IMR-90 (cell line): ENCODE results near the gene MARK4. TPM values are rescaled to one million over a fixed set of nuclear protein-coding genes. Genes with fewer than 3 reads are reported as not detected.

ENCODE experiments used
- ATAC-seq: fragments of 200-7000 bp; cut with Tn5 transposase; 2 replicates; pipeline ENCODE4 v1.9.1; 2020; ENCODE audit warnings: low read depth, mild to moderate bottlenecking, moderate library complexity
- BruUV-seq: library from RNA; stranded (reverse); fragments of 400-500 nt; replicated peaks from 2 replicates; lab custom pipeline; 2021; lab: Mats Ljungman, UMichigan
- CTCF ChIA-PET: fragments of 300-600 bp; formaldehyde crosslinking; extraction: SDS; loops from one replicate; lab custom pipeline; 2021; ENCODE audit warnings: antibody characterized with exemption; lab: Yijun Ruan, JAX
- POLR2A ChIA-PET: fragments of 300-600 bp; sonication (Branson Sonifier 250); formaldehyde crosslinking; loops from one replicate; lab custom pipeline; 2022; ENCODE audit warnings: antibody characterized with exemption; ENCODE audit not compliant: unreplicated experiment; lab: Charles Lee
- DNase-seq: peaks from one replicate; pipeline ENCODE4 v3.0.0; 2013
- H2AFZ ChIP-seq: replicated peaks from 2 replicates; pipeline ENCODE3; 2013; ENCODE audit warnings: low read length, mild to moderate bottlenecking; ENCODE audit not compliant: poor library complexity
- H2AK5ac ChIP-seq: 2 replicates; pipeline ENCODE4 v1.6.1; 2013; ENCODE audit warnings: low read depth, low read length, inconsistent platforms
- H2AK9ac ChIP-seq: replicated peaks from 2 replicates; pipeline ENCODE3; 2013; ENCODE audit warnings: mild to moderate bottlenecking, low read depth, low read length, moderate library complexity; ENCODE audit not compliant: poor library complexity
- H2BK120ac ChIP-seq: 2 replicates; pipeline ENCODE4 v1.6.1; 2013; ENCODE audit warnings: low read depth, low read length, inconsistent platforms
- H2BK15ac ChIP-seq: 3 replicates; pipeline ENCODE4 v1.6.1; 2013; ENCODE audit warnings: low read depth, low read length, inconsistent platforms
- H2BK20ac ChIP-seq: 2 replicates; pipeline ENCODE4 v1.6.1; 2013; ENCODE audit warnings: low read depth, mild to moderate bottlenecking, inconsistent platforms, low read length, moderate library complexity
- H2BK5ac ChIP-seq: 2 replicates; pipeline ENCODE4 v1.6.1; 2013; ENCODE audit warnings: mild to moderate bottlenecking, low read depth, low read length, inconsistent platforms; ENCODE audit not compliant: poor library complexity, severe bottlenecking
- H3K14ac ChIP-seq: replicated peaks from 2 replicates; pipeline ENCODE4 v1.6.1; 2013; ENCODE audit warnings: low read depth, low read length, inconsistent platforms
- H3K18ac ChIP-seq: 2 replicates; pipeline ENCODE4 v1.6.1; 2013; ENCODE audit warnings: low read depth, low read length, control low read depth
- H3K23ac ChIP-seq: 2 replicates; pipeline ENCODE4 v1.6.1; 2013; ENCODE audit warnings: low read depth, low read length, inconsistent platforms
- H3K27ac ChIP-seq: 2 replicates; pipeline ENCODE4 v1.5.1; 2013; ENCODE audit warnings: mild to moderate bottlenecking, control low read depth, low read length; ENCODE audit not compliant: insufficient read depth
- H3K27me3 ChIP-seq: 2 replicates; pipeline ENCODE4 v1.6.1; 2013; ENCODE audit warnings: low read length; ENCODE audit not compliant: control insufficient read depth, insufficient read depth
- H3K36me3 ChIP-seq: 2 replicates; pipeline ENCODE4 v1.6.1; 2013; ENCODE audit warnings: low read length, mixed read lengths; ENCODE audit not compliant: control insufficient read depth, insufficient read depth
- H3K4ac ChIP-seq: 2 replicates; pipeline ENCODE4 v1.6.1; 2013; ENCODE audit warnings: low read depth, low read length, inconsistent platforms
- H3K4me1 ChIP-seq: 2 replicates; pipeline ENCODE4 v1.6.1; 2013; ENCODE audit warnings: low read length, mixed read lengths; ENCODE audit not compliant: control insufficient read depth, insufficient read depth
- H3K4me2 ChIP-seq: 2 replicates; pipeline ENCODE4 v1.6.1; 2013; ENCODE audit warnings: low read depth, mild to moderate bottlenecking, control low read depth, low read length, moderate library complexity
- H3K4me3 ChIP-seq: 2 replicates; pipeline ENCODE4 v1.5.1; 2013; ENCODE audit warnings: low read depth, mild to moderate bottlenecking, control low read depth, low read length, moderate library complexity; ENCODE audit not compliant: insufficient read depth
- H3K56ac ChIP-seq: 2 replicates; pipeline ENCODE4 v1.6.1; 2013; ENCODE audit warnings: low read length, inconsistent platforms; ENCODE audit not compliant: insufficient read depth; ENCODE audit errors: extremely low read depth
- H3K79me1 ChIP-seq, 2 experiments: 2 replicates each; pipeline ENCODE4 v1.6.1; 2013; ENCODE audit warnings: low read length in 2 of 2, inconsistent platforms in 1 of 2, low read depth in 1 of 2
- H3K9ac ChIP-seq: 2 replicates; pipeline ENCODE4 v1.6.1; 2013; ENCODE audit warnings: low read depth, low read length, control low read depth
- H3K9me1 ChIP-seq: 2 replicates; pipeline ENCODE4 v1.6.1; 2013; ENCODE audit warnings: low read length, inconsistent platforms; ENCODE audit not compliant: insufficient read depth
- H3K9me3 ChIP-seq: 2 replicates; pipeline ENCODE4 v1.6.1; 2013; ENCODE audit warnings: low read length; ENCODE audit not compliant: control insufficient read depth, insufficient read depth
- H4K20me1 ChIP-seq: 2 replicates; pipeline ENCODE4 v1.6.1; 2013; ENCODE audit warnings: low read length, inconsistent platforms; ENCODE audit not compliant: insufficient read depth
- H4K5ac ChIP-seq: 2 replicates; pipeline ENCODE4 v1.6.1; 2013; ENCODE audit warnings: mild to moderate bottlenecking, low read depth, low read length, control low read depth
- H4K8ac ChIP-seq, 2 experiments: 2 replicates each; pipeline ENCODE4 v1.6.1; 2013; ENCODE audit warnings: low read depth in 2 of 2, low read length in 2 of 2, control low read depth in 1 of 2, inconsistent platforms in 1 of 2
- H4K91ac ChIP-seq: 2 replicates; pipeline ENCODE4 v1.6.1; 2013; ENCODE audit warnings: low read depth, low read length, inconsistent platforms; ENCODE audit not compliant: insufficient read depth
- BHLHE40 ChIP-seq: fragments of 150-350 bp; IDR thresholded peaks from 2 replicates; pipeline ENCODE4 v1.6.1; 2016; ENCODE audit warnings: mild to moderate bottlenecking, low read depth, low read length
- CHD1 ChIP-seq: IDR thresholded peaks from 2 replicates; pipeline ENCODE4 v1.6.1; 2012; ENCODE audit warnings: low read depth, low read length, improper control_type of control experiment
- MAZ ChIP-seq: IDR thresholded peaks from 2 replicates; pipeline ENCODE4 v1.6.1; 2012; ENCODE audit warnings: low read depth, mild to moderate bottlenecking, low read length, improper control_type of control experiment, moderate library complexity, borderline replicate concordance
- POLR2A ChIP-seq: IDR thresholded peaks from 2 replicates; pipeline ENCODE4 v1.6.1; 2012; ENCODE audit warnings: mild to moderate bottlenecking, low read depth, low read length
- WGBS, 2 experiments: methylation state at CpG; one replicate each; pipeline versions ENCODE4 v1.1.5 to v1.1.7; 2013; ENCODE audit warnings: missing lambda C conversion rate in 2 of 2; ENCODE audit not compliant: insufficient read length in 1 of 2; ENCODE audit errors: extremely low coverage in 2 of 2; 5-methylcytosine and 5-hydroxymethylcytosine counted together
- dilution Hi-C: fragments of 300-500 bp; cut with HindIII; formaldehyde crosslinking; loops from one replicate; pipeline ENCODE4 v1.14.3; 2018; ENCODE audit warnings: low sequenced_read_pairs; ENCODE audit not compliant: unreplicated experiment
- in situ Hi-C: fragments of 300-500 bp; cut with MboI; formaldehyde crosslinking; loops from 3 replicates; pipeline ENCODE4 v1.14.3; 2019; ENCODE audit warnings: low sequenced_read_pairs, inconsistent platforms, mixed read lengths
- intact Hi-C: fragments of 100-400 bp; cut with micrococcal nuclease; formaldehyde crosslinking; loops from 2 replicates; pipeline ENCODE4 v1.10.0; 2022
- polyA plus RNA-seq, 3 experiments: library from polyadenylated mRNA; depleted of rRNA; stranded (reverse); fragments of >200 nt; gene quantifications; 2 replicates each; pipeline ENCODE4 v1.2.3, GENCODE V29; 2012; ENCODE audit warnings: low replicate concordance in 1 of 3
- total RNA-seq: library from RNA; depleted of rRNA; stranded (reverse); fragments of >200 nt; gene quantifications from 2 replicates; pipeline ENCODE4 v1.2.3, GENCODE V29; 2012
- TF ChIP-seq, protein P1 (sequence below): fragments of 150-350 bp; IDR thresholded peaks from 2 replicates; pipeline ENCODE4 v1.6.1; 2017; ENCODE audit warnings: mild to moderate bottlenecking, antibody characterized with exemption, low read length, low read depth
- TF ChIP-seq, protein P2 (sequence below): conservative IDR thresholded peaks from 2 replicates; pipeline ENCODE4 v1.5.1; 2012; ENCODE audit warnings: mild to moderate bottlenecking, low read depth, low read length, improper control_type of control experiment

The MARK4 gene
- total and polyA plus RNA-seq, 2 of the 4 experiments (the other 2 are of a cell fraction), result 11.3 to 20.7 TPM

DNA sequence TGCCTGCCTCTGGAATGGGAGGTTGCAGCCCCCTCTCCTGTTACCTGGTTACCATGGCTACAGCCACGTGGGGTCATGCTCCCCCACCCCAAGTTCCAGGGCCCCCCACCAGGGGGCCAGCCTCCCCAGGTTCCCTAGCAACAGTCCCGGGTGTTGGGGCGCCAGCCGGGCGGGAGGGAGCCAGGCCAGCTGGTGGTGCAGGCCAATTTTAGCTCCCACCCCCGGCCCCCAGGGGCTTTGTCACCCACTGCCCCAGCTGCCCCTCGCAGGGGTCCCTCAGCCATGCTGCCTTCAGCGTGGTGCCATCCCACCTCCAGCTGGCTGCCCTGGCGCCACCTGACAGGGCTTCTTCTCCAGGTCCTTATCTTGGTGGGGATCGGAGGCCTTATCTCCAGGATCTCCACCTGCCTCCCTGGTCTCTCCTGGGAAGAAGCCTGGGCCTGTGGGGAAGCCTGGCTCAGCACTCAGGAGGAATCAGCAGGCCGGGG is 3.0 kb downstream of the MARK4 start:
- Histone ChIP-seq H2AK5ac (no peak overlapping the region), H3K23ac (no peak overlapping the region), H3K4me1 (peaks cover 18% of the 10 kb centered on the region), H2BK120ac (no peak overlapping the region), H2AK9ac (no peak overlapping the region), H3K9me1 (peaks cover 6% of the 10 kb centered on the region; the same call in 1 of the 2 replicates), H4K91ac (no peak overlapping the region), H3K79me1 (peaks cover 23 to 68% of the 10 kb centered on the region in 2 experiments), H4K8ac (no peak overlapping the region), H3K9ac (no peak overlapping the region), H2BK20ac (no peak overlapping the region), H2BK15ac (no peak overlapping the region), H3K56ac (no peak overlapping the region), H4K5ac (no peak overlapping the region), H2AFZ (no peak overlapping the region), H3K4me3 (no peak overlapping the region), H3K27me3 (no peaks in the 10 kb centered on the region), H3K4ac (no peak overlapping the region), H3K36me3 (peaks cover 10% of the 10 kb centered on the region), H3K14ac (no peak overlapping the region), H2BK5ac (no peak overlapping the region), H3K18ac (no peak overlapping the region), H4K20me1 (peaks cover 48% of the 10 kb centered on the region), H3K27ac (no peak overlapping the region), H3K4me2 (peak overlapping the region; percentile 49; the same call in 1 of the 2 replicates), H3K9me3 (no peaks in the 10 kb centered on the region)
- intact Hi-C loops, result loop anchor here (5.0 kb wide), 1 partner anchor 83 kb away; no protein-coding TSS in a partner anchor
- ATAC-seq (no peak), DNase-seq (no peak)
- no TSS peak for BruUV-seq
- no peak for TF ChIP-seq BHLHE40
- TF ChIP-seq, protein P1, sequence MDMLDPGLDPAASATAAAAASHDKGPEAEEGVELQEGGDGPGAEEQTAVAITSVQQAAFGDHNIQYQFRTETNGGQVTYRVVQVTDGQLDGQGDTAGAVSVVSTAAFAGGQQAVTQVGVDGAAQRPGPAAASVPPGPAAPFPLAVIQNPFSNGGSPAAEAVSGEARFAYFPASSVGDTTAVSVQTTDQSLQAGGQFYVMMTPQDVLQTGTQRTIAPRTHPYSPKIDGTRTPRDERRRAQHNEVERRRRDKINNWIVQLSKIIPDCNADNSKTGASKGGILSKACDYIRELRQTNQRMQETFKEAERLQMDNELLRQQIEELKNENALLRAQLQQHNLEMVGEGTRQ, result peak; percentile 40
- no peak for TF ChIP-seq CHD1
- TF ChIP-seq, protein P2, sequence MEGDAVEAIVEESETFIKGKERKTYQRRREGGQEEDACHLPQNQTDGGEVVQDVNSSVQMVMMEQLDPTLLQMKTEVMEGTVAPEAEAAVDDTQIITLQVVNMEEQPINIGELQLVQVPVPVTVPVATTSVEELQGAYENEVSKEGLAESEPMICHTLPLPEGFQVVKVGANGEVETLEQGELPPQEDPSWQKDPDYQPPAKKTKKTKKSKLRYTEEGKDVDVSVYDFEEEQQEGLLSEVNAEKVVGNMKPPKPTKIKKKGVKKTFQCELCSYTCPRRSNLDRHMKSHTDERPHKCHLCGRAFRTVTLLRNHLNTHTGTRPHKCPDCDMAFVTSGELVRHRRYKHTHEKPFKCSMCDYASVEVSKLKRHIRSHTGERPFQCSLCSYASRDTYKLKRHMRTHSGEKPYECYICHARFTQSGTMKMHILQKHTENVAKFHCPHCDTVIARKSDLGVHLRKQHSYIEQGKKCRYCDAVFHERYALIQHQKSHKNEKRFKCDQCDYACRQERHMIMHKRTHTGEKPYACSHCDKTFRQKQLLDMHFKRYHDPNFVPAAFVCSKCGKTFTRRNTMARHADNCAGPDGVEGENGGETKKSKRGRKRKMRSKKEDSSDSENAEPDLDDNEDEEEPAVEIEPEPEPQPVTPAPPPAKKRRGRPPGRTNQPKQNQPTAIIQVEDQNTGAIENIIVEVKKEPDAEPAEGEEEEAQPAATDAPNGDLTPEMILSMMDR, result peak; percentile 28; the same call in 1 of the 2 replicates
- no peak for TF ChIP-seq POLR2A
- no peak for TF ChIP-seq MAZ
- in situ Hi-C loops, result no loop called here
- POLR2A ChIA-PET, result no interaction called here
- no CpG with 5 or more reads among the region's 11 CpGs for WGBS, 2 experiments
- CTCF ChIA-PET, result no interaction called here
- dilution Hi-C loops, result no loop called here
